ENCODE measurements around the gene PDGFC. TPM values are rescaled to one million over a fixed set of nuclear protein-coding genes. Genes with fewer than 3 reads are reported as not detected.

The PDGFC gene
- total and polyA plus RNA-seq, 12 donors, result 2.1 to 18.2 (median 14.8) TPM

GRCh38 chr4:157010630-157011029 is 39.0 kb upstream of the PDGFC start:
- peaks cover 0 to 6% (median 0%) of the 10 kb centered on the region in 9 donors for H3K4me1 ChIP-seq
- WGBS, 2 donors, result 77 to 80% methylated on average over 2 of the region's 2 CpGs
- ATAC-seq, result no peak
- no peak overlapping the region for H3K4me3 ChIP-seq
- H3K27ac ChIP-seq, result no peak overlapping the region
- H3K9me3 ChIP-seq, result no peaks in the 10 kb centered on the region
- H3K27me3 ChIP-seq, result no peaks in the 10 kb centered on the region
- intact Hi-C loops (cut with DNase I), result no loop called here
- TF ChIP-seq, protein P1, sequence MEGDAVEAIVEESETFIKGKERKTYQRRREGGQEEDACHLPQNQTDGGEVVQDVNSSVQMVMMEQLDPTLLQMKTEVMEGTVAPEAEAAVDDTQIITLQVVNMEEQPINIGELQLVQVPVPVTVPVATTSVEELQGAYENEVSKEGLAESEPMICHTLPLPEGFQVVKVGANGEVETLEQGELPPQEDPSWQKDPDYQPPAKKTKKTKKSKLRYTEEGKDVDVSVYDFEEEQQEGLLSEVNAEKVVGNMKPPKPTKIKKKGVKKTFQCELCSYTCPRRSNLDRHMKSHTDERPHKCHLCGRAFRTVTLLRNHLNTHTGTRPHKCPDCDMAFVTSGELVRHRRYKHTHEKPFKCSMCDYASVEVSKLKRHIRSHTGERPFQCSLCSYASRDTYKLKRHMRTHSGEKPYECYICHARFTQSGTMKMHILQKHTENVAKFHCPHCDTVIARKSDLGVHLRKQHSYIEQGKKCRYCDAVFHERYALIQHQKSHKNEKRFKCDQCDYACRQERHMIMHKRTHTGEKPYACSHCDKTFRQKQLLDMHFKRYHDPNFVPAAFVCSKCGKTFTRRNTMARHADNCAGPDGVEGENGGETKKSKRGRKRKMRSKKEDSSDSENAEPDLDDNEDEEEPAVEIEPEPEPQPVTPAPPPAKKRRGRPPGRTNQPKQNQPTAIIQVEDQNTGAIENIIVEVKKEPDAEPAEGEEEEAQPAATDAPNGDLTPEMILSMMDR (IDR thresholded peaks at IDR 0.05), result no peak
- H3K36me3 ChIP-seq, result no peaks in the 10 kb centered on the region
- no peak for DNase-seq

DNA sequence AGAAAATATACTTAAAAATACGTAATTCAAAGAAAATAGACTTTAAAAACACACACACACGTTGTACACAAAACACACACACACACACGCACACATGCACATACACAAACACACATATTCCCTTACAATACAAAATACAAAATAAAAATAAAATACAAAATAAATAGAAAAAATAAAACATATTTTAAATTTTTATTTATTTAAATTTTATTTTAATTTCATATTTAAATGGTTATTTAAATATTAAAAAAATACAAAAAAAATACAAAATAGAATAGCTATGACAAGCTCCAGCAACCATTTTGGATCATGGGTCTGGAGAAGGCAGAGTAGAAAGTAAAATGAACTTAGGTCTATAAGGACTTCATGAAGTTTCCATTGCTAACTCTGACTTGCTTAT is 34.2 kb upstream of the PDGFC start:
- Histone ChIP-seq H3K27me3 (no peaks in the 10 kb centered on the region), H3K9me3 (no peaks in the 10 kb centered on the region), H3K4me1 (peaks cover 0 to 15% (median 9%) of the 10 kb centered on the region in 9 donors), H3K27ac (peak overlapping the region in 2 of 10 donors; percentile 30 to 37), H3K36me3 (no peaks in the 10 kb centered on the region), H3K4me3 (no peak overlapping the region)
- DNase-seq (no peak), ATAC-seq (no peak)
- intact Hi-C loops (cut with DNase I), result no loop called here
- TF ChIP-seq, protein P1 (IDR thresholded peaks at IDR 0.05), result no peak
- WGBS, 2 donors, result 95 to 97% methylated on average over 3 of the region's 3 CpGs

DNA sequence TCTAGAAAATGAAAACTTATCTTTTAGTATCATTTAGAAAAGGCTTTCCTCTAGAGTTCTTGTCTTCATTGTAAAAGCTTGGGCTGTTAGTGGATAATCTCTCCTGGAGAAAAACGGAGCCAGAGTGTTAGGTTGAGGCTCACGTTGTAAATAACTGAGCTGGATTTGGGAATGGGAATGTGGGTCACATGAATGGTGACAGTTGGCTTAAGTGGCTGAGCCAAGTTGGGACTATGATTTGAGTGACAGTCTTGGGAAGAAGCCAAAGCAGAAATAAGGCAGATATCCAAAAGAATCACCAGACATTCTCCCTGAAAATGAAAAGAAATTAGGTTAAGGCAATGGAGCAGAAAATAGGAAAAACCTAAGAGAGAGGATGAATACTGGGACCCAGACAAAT is 33.6 kb upstream of the PDGFC start:
- H3K4me1 ChIP-seq, result peaks cover 0 to 15% (median 9%) of the 10 kb centered on the region in 9 donors
- peak overlapping the region in 6 of 10 donors; percentile 23 to 69 (median 34) for H3K27ac ChIP-seq
- H3K4me3 ChIP-seq, result no peak overlapping the region
- DNase-seq (no peak), ATAC-seq (peak in 6 of 8 donors; percentile 48 to 84 (median 74))
- no peaks in the 10 kb centered on the region for H3K27me3 ChIP-seq
- intact Hi-C loops (cut with DNase I), result no loop called here
- H3K9me3 ChIP-seq, result no peaks in the 10 kb centered on the region
- TF ChIP-seq, protein P1 (IDR thresholded peaks at IDR 0.05), result no peak
- WGBS, 2 donors, result 21 to 34% methylated on average over 2 of the region's 2 CpGs
- H3K36me3 ChIP-seq, result no peaks in the 10 kb centered on the region

DNA sequence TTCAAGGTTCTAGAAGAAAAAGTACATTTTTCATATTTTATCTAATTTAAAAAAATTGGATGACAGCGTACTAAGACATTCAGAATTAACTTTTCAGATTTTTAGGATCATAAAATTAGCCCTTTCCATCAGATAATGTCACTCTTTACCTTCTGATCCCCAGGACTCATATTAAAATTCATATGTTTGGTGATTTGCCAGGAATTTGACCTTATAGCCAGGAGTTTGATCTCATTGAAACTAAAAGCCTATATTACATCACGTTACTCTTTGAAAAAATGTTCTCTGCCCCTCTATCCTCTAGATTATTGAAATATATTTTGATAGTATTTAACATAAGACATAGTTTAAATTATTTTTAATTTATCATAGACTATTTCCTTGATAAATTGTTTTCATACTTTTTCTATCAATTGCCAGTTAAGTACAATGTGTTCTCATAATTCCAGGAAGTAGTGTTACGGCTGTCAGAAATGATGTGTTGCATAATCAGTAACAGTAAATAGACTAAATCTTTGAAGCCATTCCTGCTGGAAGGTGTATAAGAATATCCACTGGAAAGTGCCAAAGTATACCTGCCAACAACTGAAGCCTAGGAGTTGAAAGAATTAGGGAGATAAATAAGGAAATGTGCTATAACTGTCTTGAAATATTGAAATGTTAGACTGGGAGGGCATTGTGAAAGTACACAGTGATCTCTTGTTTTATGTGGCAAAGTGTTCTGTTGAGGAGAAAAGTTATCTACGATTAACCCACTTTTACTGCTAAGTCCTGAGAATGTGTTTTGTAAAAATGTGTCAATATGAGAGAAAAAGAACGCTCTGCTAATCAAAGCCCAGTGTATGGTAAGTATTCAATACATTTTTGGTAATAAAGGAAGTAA is 32.9 kb upstream of the PDGFC start:
- WGBS, 2 donors, result 46 to 54% methylated on average over 5 of the region's 5 CpGs
- no peaks in the 10 kb centered on the region for H3K9me3 ChIP-seq
- ATAC-seq, result peak in 5 of 8 donors; percentile 31 to 64 (median 42)
- no peak for DNase-seq
- H3K27me3 ChIP-seq, result no peaks in the 10 kb centered on the region
- peak overlapping the region in 6 of 10 donors; percentile 23 to 69 (median 34) for H3K27ac ChIP-seq
- H3K4me1 ChIP-seq, result peaks cover 0 to 18% (median 12%) of the 10 kb centered on the region in 9 donors
- intact Hi-C loops (cut with DNase I), result no loop called here
- H3K36me3 ChIP-seq, result no peaks in the 10 kb centered on the region
- no peak overlapping the region for H3K4me3 ChIP-seq
- TF ChIP-seq, protein P1 (IDR thresholded peaks at IDR 0.05), result no peak
